Tibial artery (tissue), 4 donors: ENCODE data around the gene ZFR.
"Not testable (repeated sequence)": the region's sequence is repeated elsewhere in the genome, so short reads cannot be mapped to it uniquely, and the experiment has no call there.

Experiments
- DNase-seq, 2 donors: peaks; one replicate each; pipeline ENCODE4 v3.0.0-alpha.2; 2019
- H3K27ac ChIP-seq, 2 donors: fragments of 200-600 bp; sonication (generic) in 1 of 2; 1 replicate in 1 of 2; 2 replicates in 1 of 2; pipeline ENCODE4 v1.5.1; 2018 to 2019; ENCODE audit warnings: mild to moderate bottlenecking in 1 of 2
- H3K27me3 ChIP-seq, 2 donors: fragments of 200-600 bp; sonication (generic) in 1 of 2; one replicate each; pipeline versions ENCODE4 v1.5.1 to v1.6.0; 2016 to 2019
- H3K36me3 ChIP-seq, 3 donors: fragments of 200-600 bp; sonication (generic) in 2 of 3; one replicate each; pipeline ENCODE4 v1.5.1; 2016 to 2019; ENCODE audit warnings: mild to moderate bottlenecking in 2 of 3
- H3K4me1 ChIP-seq, 4 donors: fragments of 200-600 bp; sonication (generic) in 2 of 4; 1 replicate in 3 of 4; 2 replicates in 1 of 4; pipeline ENCODE4 v1.5.1; 2016 to 2019
- H3K4me3 ChIP-seq, 2 donors: fragments of 200-600 bp; sonication (generic) in 1 of 2; 1 replicate in 1 of 2; 2 replicates in 1 of 2; pipeline ENCODE4 v1.5.1; 2018 to 2019; ENCODE audit warnings: mild to moderate bottlenecking in 2 of 2
- H3K9me3 ChIP-seq, 3 donors: fragments of 200-600 bp; sonication (generic) in 1 of 3; one replicate each; pipeline ENCODE4 v1.5.1; 2016 to 2019
- intact Hi-C: fragments of 100-400 bp; cut with DNase I; formaldehyde crosslinking; loops from one replicate; pipeline ENCODE4 v1.15.0; 2023; ENCODE audit warnings: low total_unique reads
- TF ChIP-seq, protein P1 (sequence below), 2 experiments: fragments of 200-600 bp in 1 of 2; fragments of 450-650 bp in 1 of 2; IDR thresholded peaks; one replicate each; pipeline ENCODE4 v1.5.1; 2017 to 2019; ENCODE audit warnings: antibody characterized with exemption in 2 of 2, mild to moderate bottlenecking in 1 of 2, moderate library complexity in 1 of 2

ZFR gene

DNA sequence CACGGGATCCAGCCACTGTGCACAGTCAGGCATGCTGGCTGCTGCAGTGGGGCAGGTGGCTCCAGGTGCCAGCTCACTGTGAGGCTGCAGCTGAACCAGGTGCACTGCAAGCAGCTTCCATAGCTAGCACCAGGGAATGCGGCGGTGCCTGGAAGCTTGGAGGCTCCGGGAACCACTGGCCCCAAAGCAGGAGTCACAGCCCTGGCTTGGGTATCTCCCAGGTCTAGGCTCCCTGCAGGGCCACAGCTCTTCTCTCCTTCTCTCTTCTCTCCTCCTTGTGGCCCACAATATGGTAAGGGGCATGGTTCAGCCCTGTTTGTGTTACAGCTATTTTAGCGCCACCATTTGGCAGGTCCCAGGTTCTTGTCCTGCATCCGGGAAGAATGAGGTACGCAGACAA, 125.1 kb downstream of the ZFR start:
- no peak overlapping the region for H3K27ac ChIP-seq
- DNase-seq, result no peak
- H3K4me3 ChIP-seq, result no peak overlapping the region
- no peaks in the 10 kb centered on the region for H3K27me3 ChIP-seq
- intact Hi-C loops, result loop anchor here (10.0 kb wide), 1 partner anchor 85 kb away; no protein-coding TSS in a partner anchor
- H3K36me3 ChIP-seq, result no peaks in the 10 kb centered on the region
- TF ChIP-seq, protein P1, sequence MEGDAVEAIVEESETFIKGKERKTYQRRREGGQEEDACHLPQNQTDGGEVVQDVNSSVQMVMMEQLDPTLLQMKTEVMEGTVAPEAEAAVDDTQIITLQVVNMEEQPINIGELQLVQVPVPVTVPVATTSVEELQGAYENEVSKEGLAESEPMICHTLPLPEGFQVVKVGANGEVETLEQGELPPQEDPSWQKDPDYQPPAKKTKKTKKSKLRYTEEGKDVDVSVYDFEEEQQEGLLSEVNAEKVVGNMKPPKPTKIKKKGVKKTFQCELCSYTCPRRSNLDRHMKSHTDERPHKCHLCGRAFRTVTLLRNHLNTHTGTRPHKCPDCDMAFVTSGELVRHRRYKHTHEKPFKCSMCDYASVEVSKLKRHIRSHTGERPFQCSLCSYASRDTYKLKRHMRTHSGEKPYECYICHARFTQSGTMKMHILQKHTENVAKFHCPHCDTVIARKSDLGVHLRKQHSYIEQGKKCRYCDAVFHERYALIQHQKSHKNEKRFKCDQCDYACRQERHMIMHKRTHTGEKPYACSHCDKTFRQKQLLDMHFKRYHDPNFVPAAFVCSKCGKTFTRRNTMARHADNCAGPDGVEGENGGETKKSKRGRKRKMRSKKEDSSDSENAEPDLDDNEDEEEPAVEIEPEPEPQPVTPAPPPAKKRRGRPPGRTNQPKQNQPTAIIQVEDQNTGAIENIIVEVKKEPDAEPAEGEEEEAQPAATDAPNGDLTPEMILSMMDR (IDR thresholded peaks at IDR 0.05), result no peak
- H3K9me3 ChIP-seq, result no peaks in the 10 kb centered on the region
- no peaks in the 10 kb centered on the region for H3K4me1 ChIP-seq

DNA sequence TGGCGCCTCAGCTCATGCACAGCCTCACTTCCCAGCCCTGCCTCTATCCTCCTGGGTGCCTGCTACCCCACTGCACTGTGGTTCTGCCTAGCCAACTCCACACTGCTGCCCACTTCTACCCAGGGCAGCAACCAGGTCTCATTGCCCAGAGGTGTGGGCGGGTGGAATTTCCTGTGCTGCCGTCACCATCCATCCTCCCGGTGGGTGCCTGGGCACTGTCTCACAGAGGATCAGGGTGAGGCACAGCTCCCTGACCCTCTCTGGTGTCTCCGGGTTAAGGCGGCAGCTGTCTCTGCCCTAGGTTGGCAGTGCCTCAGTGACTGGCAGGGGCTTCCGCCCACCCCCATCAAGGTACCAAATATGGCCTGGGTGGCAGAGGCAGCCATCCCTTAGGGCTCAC, 127.5 kb downstream of the ZFR start:
- no peak overlapping the region for H3K4me3 ChIP-seq
- no peaks in the 10 kb centered on the region for H3K27me3 ChIP-seq
- H3K27ac ChIP-seq, result no peak overlapping the region
- TF ChIP-seq, protein P1 (IDR thresholded peaks at IDR 0.05), result no peak
- H3K4me1 ChIP-seq, result peaks cover 0 to 5% (median 2%) of the 10 kb centered on the region in 4 donors
- no peak for DNase-seq
- intact Hi-C loops, result loop anchor here (10.0 kb wide), 1 partner anchor 82 kb away; no protein-coding TSS in a partner anchor
- no peaks in the 10 kb centered on the region for H3K9me3 ChIP-seq
- peaks cover 0 to 6% (median 0%) of the 10 kb centered on the region in 3 donors for H3K36me3 ChIP-seq

DNA sequence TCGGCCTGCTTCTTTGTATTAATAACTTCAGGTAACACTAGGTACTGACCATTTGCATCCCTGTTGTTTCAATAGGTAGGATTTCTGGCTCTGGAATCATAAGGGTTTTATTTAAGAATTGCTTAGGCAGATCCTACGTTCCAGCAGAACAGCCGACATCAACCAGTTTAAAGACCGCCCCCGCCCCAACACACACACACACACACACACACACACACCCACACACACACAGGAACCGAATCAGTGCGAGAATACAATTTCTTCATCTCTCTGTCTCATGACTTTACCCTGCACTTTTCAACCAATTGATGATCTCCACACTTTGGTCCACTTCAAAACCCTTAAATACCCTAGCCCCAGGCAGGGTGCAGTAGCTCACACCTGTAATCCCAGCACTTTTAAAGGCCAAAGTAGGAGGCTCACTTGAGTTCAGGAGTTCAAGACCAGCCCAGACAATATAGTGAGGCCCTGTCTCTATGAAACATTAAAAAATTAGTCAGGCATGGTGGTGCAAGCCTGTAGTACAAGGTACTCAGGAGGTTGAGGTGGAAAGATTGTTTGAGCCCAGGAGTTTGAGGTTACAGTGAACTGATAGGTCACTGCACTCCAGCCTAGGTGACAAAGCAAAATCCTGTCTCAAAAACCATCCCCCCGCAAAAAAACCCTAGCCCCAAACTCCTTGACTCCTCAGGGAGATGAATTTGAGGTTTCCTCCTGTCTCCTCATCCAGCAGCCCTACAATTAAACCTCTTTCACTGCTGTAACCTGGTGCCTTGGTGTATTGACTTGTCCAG, 129.1 kb downstream of the ZFR start:
- TF ChIP-seq, protein P1 (IDR thresholded peaks at IDR 0.05), result no peak
- no peak overlapping the region for H3K27ac ChIP-seq
- H3K4me1 ChIP-seq, result peaks cover 0 to 17% (median 11%) of the 10 kb centered on the region in 4 donors
- no peak for DNase-seq
- intact Hi-C loops, result loop anchor here (10.0 kb wide), 1 partner anchor 81 kb away; no protein-coding TSS in a partner anchor
- no peak overlapping the region for H3K4me3 ChIP-seq
- H3K36me3 ChIP-seq, result peaks cover 0 to 6% (median 0%) of the 10 kb centered on the region in 3 donors
- no peaks in the 10 kb centered on the region for H3K9me3 ChIP-seq
- H3K27me3 ChIP-seq, result no peaks in the 10 kb centered on the region

DNA sequence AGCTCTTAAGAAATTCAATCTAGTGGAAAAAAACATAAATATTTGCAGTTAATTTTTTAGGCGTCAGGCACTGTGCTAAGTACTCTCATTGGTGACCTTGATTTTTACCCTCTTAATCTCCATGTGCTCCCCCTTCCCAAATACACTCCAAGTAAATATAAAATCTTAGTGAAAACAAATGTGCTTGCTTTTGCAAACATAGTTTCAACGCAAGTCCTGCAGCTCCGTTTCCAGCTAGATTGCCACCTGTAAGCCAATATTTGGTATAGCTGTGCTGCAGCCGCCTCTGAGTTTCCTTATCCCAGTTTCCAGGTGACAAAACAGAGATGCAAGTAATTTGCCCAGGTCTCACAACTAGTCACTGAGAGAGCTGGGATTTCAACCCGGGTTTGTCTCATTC, 129.9 kb downstream of the ZFR start:
- Histone ChIP-seq H3K36me3 (peaks cover 0 to 6% (median 0%) of the 10 kb centered on the region in 3 donors), H3K27ac (no peak overlapping the region), H3K4me3 (no peak overlapping the region), H3K4me1 (peaks cover 0 to 24% (median 14%) of the 10 kb centered on the region in 4 donors), H3K9me3 (no peaks in the 10 kb centered on the region), H3K27me3 (no peaks in the 10 kb centered on the region)
- TF ChIP-seq, protein P1 (IDR thresholded peaks at IDR 0.05), result no peak
- no peak for DNase-seq
- intact Hi-C loops, result loop anchor here (10.0 kb wide), 1 partner anchor 80 kb away; no protein-coding TSS in a partner anchor

DNA sequence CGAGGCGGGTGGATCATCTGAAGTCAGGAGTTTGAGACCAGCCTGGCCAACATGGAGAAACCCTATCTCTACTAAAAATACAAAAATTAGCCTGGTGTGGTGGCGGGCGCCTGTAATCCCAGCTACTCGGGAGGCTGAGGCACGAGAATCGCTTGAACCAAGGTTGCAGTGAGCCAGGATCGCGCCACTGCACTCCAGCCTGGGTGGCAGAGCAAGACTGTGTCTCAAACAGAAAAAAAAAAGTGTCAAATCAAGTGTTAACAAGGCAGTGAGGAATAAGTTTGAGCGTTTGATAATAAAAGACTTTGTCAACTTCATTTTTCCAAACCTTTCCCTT, 130.4 kb downstream of the ZFR start:
- intact Hi-C loops, result loop anchor here (10.0 kb wide), 1 partner anchor 79 kb away; no protein-coding TSS in a partner anchor
- not testable (repeated sequence) for H3K9me3 ChIP-seq, H3K36me3 ChIP-seq, DNase-seq, H3K27me3 ChIP-seq, H3K27ac ChIP-seq
- Histone ChIP-seq H3K4me1 (peaks cover 0 to 27% (median 16%) of the 10 kb centered on the region in 4 donors), H3K4me3 (peak overlapping the region in 1 of 2 donors; percentile 100)
